SK-MEL-5 (cell line): Measurements from ENCODE around the gene TMEM132D. TPM values are rescaled to one million over a fixed set of nuclear protein-coding genes. Genes with fewer than 3 reads are reported as not detected.
A peak's percentile ranks its signal among the peaks of the same experiment; 100 is the strongest.

Experiments used
- DNase-seq: peaks from one replicate; pipeline ENCODE4 v3.0.0-alpha.2; 2016; ENCODE audit warnings: low read depth, low spot score
- in situ Hi-C: cut with HindIII; loops from 2 replicates; pipeline ENCODE4 v1.10.0; 2016; ENCODE audit warnings: low sequenced_read_pairs, high pct_unique_total_duplicates, low pct_unique_long_range_greater_than_20kb
- total RNA-seq: library from RNA; depleted of rRNA; stranded (reverse); fragments of >200 nt; shearing (Covaris generic); gene quantifications from 2 replicates; pipeline ENCODE4 v1.2.3, GENCODE V29; 2014

TMEM132D gene
- total RNA-seq, 1 experiment from 2014 or later: 0.03 TPM

DNA sequence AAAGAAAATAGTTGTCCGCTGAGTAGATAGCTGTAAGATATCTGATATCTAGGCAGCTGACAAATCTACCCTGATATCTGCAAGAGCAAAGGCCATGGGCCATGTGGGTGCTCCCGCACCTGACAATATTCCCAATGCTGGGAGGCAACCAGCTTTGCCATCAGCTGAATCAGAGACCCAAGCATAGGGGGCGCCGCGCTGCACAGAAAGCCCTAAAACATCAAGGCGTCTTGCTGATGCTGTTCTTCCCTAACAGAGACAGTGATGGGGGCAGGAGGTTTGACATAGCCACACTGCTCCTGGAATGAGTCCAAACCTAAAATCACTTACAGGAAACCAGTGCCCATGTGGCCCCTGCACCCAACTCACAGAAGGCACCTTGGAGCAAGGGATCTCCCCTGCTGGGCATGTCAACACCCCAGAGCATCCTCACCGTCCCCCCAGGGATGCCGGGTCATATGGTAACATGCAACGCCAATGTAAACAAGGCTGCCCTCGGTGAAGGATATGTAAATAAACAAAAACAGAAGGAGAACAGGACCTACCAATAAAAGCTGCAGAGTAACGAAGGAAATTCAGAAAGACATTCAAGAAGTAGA is 199.5 kb downstream of the TMEM132D start:
- in situ Hi-C loops: no loop called here
- DNase-seq: no peak

GRCh38 chr12:129701631-129702101 is 202.2 kb downstream of the TMEM132D start:
- in situ Hi-C loops: no loop called here
- no peak for DNase-seq

DNA sequence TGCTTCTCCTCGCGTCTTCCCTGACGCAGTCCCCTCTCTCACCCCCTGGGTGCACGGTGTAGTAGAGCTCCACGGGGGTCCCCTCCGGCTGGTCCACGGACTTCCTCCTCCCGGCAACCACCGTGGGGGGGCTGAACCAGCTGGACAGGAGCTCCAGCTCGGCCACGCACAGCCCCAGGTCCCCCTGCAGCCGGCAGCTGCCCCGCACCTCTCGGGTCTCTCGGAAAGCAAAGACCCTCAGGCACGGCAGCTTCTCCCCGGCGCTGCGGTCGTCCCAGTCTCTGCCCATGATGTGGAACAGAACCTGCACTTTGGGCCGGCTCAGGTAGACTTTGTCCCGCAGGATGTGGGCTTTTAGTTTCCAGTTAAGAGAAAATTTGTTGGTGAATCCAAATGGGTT is 203.8 kb downstream of the TMEM132D start:
- in situ Hi-C loops: no loop called here
- DNase-seq: no peak

- no peak for DNase-seq
- in situ Hi-C loops: no loop called here
Observed at GRCh38 chr12:129696926-129697325, 206.9 kb downstream of the TMEM132D start.

DNA sequence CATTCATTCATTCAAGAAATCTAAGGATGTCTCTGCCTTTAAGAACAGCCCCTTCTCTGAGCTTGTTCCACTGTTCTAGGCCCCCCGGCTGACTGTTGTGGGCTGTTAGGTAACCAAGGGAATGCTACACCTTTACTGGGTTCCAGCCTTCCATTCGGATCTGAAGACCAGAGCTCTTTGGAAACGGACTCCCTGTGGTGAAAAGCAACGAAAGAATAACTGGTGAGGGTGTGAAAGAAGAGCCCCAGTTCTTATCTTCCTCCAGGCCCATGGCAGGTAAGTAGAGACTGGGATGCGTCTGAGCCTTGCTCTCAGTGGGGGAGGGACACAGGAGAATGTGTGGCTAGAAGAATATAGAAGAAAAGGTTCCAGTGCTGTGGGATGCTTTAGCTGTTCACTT is 207.4 kb downstream of the TMEM132D start:
- DNase-seq: no peak
- in situ Hi-C loops: no loop called here

- in situ Hi-C loops: no loop called here
- DNase-seq: peak; percentile 24
Observed at GRCh38 chr12:129693731-129694130, 210.1 kb downstream of the TMEM132D start.

GRCh38 chr12:129687731-129688130 is 216.1 kb downstream of the TMEM132D start:
- no peak for DNase-seq
- in situ Hi-C loops: no loop called here

DNA sequence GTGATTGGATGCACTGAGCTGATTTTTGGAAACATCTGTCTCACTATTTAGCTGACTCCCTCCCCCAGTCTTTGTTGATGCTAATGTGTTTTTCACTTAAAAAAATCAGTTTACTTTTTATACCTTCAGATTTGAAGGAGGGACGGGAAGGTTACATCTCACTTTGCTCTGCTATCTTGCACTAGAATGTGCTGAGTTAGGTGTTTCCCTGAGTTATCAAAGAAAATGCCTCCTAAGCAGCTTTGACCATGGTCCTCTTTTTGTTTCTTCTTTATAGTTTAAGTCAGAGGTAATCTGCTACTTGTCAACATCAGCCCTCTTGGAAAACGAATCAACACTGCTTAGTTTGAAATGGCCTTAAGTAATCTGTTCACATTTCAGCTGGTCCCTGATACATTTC is 222.0 kb downstream of the TMEM132D start:
- no peak for DNase-seq
- in situ Hi-C loops: no loop called here

DNA sequence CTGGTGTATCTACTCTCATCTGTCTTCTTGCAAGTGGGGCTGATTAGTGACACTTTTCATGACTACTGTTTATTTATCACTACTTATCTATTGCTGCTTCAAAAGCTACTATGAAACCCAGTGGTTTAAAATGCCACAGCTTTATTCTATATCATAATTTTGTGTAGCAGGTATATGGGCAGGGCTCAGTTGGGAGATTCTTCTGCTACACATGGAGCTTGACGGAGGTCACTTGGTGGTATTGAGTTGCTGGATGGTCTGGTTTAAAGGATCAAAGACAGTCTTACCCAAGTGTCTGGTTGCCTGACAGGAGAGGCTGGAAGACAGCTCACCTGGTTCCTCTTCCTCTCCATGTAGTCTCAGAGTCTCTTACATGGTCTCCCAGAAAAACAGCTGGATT is 222.7 kb downstream of the TMEM132D start:
- no peak for DNase-seq
- in situ Hi-C loops: no loop called here

DNA sequence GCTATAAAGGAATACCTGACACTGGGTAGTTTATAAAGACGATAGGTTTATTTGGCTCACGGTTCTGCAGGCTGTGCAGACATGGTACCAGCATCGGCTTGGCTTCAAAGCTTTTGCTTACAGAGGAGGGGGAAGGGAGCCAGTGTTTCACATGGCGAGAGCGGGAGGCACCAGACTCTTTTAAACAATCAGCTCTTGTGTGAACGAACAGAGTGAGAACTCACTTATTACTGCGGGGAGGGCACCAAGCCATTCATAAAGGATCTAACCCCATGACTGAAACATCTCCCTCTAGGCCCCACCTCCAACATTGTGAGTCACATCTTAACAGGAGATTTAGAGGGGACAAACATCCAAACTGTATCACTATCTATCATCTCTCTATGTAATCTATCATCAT is 227.4 kb downstream of the TMEM132D start:
- in situ Hi-C loops: no loop called here
- DNase-seq: peak; percentile 43

GRCh38 chr12:129675947-129676346 is 227.9 kb downstream of the TMEM132D start:
- in situ Hi-C loops: no loop called here
- DNase-seq: no peak

DNA sequence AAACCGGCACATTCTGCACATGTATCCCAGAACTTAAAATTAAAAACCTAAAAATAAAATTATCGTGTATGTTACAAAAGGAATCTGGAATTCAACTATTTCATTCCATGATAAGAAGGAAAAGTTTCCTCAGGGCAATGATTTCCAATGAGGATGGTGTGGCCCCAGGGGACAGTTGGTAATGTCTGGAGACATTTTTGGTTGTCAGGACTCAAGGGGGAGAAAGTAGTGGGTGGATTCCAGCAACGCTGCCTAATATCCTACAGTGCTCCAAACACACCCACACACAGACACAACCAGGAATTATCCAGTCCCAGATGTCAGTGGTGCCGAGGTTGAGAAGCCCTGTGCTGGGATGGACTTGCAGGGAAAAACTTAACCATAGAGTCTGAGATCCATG is 228.3 kb downstream of the TMEM132D start:
- in situ Hi-C loops: no loop called here
- no peak for DNase-seq

DNA sequence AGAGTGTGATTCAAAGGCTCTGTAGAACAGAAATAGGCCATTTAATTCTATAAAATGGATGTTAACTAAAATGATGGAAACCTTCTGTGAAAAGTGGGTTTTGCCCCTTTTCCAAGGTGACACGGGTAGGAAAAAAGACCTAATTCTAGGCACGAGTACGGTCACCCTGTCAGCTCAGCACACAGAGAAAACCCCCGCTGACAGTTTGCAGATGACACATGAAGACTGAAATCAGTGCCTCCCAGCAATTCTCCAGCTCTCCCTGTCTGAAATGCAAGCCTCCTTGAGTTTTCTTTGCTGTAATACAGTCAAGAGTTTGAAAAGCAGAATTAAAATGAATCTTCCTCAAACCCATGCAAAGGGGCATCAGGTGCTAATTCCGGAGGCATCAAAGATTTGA is 230.0 kb downstream of the TMEM132D start:
- DNase-seq: no peak
- in situ Hi-C loops: no loop called here

DNA sequence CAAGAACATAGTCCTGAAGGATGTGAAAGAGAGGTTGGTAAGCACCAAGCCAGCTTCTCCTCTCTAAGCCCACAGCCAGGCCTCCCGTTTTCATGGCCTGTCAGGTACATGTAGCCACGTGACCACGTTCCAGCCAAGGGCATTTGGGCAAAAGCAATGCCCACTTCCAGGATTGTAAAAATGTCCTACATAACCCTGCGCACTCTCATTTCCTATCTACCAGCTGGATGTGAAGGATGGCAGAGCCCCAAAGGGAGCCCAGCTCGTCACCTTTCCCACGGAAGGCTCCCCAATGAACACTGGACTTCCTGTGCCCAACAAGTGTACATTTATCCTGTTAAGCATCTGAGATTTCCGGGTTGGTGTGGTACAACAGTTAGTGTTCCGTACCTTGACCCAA is 231.7 kb downstream of the TMEM132D start:
- in situ Hi-C loops: no loop called here

DNA sequence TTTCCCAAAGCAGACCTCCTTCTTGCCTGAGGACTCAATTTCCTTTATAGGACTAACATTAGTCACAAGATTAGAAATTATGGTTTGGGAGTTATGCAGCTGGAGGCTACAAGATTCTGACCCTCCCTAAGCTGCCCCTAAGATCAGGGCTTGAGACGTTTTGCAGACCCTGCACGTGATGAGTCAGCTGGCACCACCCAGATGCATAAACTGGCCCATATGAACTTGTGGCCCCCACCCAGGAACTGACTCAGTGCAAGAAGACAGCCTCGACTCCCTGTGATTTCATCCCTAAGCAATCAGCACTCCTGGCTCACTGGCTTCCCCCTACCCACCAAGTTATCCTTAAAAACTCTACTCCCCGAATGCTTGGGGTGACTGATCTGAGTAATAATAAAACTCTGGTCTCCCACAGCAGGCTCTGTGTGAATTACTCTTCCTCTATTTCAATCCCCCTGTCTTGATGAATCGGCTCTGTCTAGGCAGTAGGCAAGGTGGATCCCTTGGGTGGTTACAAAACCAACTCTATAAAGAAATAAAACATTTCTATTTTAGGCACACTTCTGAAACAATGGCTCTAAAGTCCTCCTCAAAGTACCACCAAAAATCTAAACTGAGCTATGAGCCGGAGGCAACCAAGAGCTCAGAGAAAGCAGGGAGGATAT is 233.4 kb downstream of the TMEM132D start:
- in situ Hi-C loops: no loop called here
- DNase-seq: no peak

More for the DNA sequence above, 231.7 kb downstream of the TMEM132D start:
- no peak for DNase-seq

DNA sequence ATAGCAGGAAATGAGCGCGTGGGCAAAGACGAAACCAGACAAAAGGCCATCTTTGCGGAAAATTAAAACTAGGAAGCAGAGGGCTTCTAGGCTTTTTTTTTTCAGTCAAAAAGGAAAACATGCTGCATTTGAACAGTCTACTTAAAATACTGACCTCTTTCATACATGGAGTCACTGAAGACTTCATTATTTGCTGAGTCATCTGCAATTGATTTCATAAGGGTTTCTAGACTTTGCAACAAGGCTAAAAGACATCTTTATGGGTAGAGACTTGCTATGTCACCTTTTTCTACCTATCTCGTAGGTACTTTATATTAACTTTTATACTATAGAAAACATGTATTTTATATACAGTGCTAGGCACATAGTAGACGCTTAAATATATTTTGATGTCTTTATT is 238.4 kb downstream of the TMEM132D start:
- in situ Hi-C loops: no loop called here
- no peak for DNase-seq

DNA sequence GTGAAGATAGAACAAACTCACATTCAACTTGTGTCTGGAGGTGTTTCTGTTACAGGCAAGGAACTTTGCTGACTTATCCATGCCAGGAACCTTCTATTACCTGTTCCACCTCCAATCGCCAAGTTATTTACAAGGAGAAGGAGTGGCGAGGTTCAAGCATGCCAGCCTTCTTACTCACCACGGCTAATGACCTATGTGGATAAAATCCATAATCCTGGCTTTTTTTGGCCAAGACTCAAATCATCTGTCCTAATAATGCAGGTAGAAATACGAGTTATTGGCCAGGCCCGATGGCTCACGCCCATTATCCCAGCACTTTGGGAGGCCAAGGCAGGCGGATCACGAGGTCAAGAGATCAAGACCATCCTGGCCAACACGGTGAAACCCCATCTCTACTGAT is 241.6 kb downstream of the TMEM132D start:
- in situ Hi-C loops: no loop called here

GRCh38 chr12:129660946-129661345 is 242.9 kb downstream of the TMEM132D start:
- no peak for DNase-seq
- in situ Hi-C loops: no loop called here

More for the DNA sequence above, 241.6 kb downstream of the TMEM132D start:
- DNase-seq: no peak

DNA sequence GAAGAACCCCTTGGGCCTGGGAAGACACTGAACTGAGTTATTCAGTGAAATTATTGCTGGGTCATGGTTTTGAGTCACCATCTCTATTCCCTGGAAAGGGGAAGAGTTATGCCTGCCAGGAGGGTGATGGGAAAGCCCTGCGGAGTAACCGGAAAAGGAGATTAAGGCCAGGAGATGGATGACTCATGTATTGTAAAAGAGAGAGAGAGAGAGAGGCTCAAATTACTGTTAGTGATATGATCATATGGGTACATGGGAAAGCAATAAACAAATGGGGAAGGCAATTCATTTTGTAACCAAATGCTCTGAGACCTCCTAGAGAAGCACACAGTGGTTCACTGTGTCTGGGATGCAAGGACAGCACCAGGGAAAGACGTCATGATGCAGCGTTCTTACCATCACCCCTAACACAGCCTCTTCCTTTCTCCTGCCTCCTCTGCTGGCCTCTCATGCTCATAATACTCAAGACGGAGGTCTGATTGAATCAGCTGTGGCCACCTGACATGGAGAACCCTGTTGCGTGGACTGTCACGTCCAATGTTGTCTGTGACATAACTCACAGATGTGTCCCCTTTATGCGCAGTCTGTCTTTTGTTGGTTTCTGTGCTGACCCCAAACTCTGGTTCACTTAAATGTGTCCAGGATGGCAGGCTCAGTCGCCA is 243.7 kb downstream of the TMEM132D start:
- no peak for DNase-seq
- in situ Hi-C loops: no loop called here
